ENCODE results near the gene SRXN1. TPM values are rescaled to one million over a fixed set of nuclear protein-coding genes. Genes with fewer than 3 reads are reported as not detected.
A peak's percentile ranks its signal among the peaks of the same experiment; 100 is the strongest.

The SRXN1 gene
- total RNA-seq, 1 donor from 2014 or later: 12.6 TPM

- Mint-ChIP-seq H3K9me3 (no peaks in the 10 kb centered on the region), H3K4me1 (peaks cover 12% of the 10 kb centered on the region), H3K27ac (ENCODE audit: unreplicated experiment) (no peak overlapping the region), H3K36me3 (ENCODE audit: low read depth) (no peaks in the 10 kb centered on the region), H3K27me3 (ENCODE audit: low read depth) (peaks cover 63% of the 10 kb centered on the region), H3K4me3 (no peak overlapping the region)
- no peak for DNase-seq (ENCODE audit: low read depth, low spot score)
- TF ChIP-seq CTCF (conservative IDR thresholded peaks at IDR 0.05): no peak
Measured at GRCh38 chr20:689348-689747, 36.3 kb upstream of the SRXN1 start.

GRCh38 chr20:688809-689212 is 35.8 kb upstream of the SRXN1 start:
- Mint-ChIP-seq H3K4me3 (no peak overlapping the region), H3K36me3 (ENCODE audit: low read depth) (no peaks in the 10 kb centered on the region), H3K9me3 (no peaks in the 10 kb centered on the region), H3K27me3 (ENCODE audit: low read depth) (peaks cover 61% of the 10 kb centered on the region), H3K27ac (ENCODE audit: unreplicated experiment) (no peak overlapping the region), H3K4me1 (peaks cover 12% of the 10 kb centered on the region)
- peak; percentile 29 for TF ChIP-seq CTCF (conservative IDR thresholded peaks at IDR 0.05)
- DNase-seq (ENCODE audit: low read depth, low spot score): no peak

GRCh38 chr20:687468-688203 is 34.6 kb upstream of the SRXN1 start:
- no peak for TF ChIP-seq CTCF (conservative IDR thresholded peaks at IDR 0.05)
- Mint-ChIP-seq H3K36me3 (ENCODE audit: low read depth) (no peaks in the 10 kb centered on the region), H3K27ac (ENCODE audit: unreplicated experiment) (no peak overlapping the region), H3K27me3 (ENCODE audit: low read depth) (peaks cover 61% of the 10 kb centered on the region), H3K9me3 (no peaks in the 10 kb centered on the region), H3K4me3 (no peak overlapping the region), H3K4me1 (peaks cover 12% of the 10 kb centered on the region)
- DNase-seq (ENCODE audit: low read depth, low spot score): no peak

- H3K9me3 Mint-ChIP-seq: no peaks in the 10 kb centered on the region
- H3K4me1 Mint-ChIP-seq: peaks cover 12% of the 10 kb centered on the region
- no peak overlapping the region for H3K4me3 Mint-ChIP-seq
- no peak for DNase-seq (ENCODE audit: low read depth, low spot score)
- H3K36me3 Mint-ChIP-seq (ENCODE audit: low read depth): no peaks in the 10 kb centered on the region
- H3K27ac Mint-ChIP-seq (ENCODE audit: unreplicated experiment): no peak overlapping the region
- no peak for TF ChIP-seq CTCF (conservative IDR thresholded peaks at IDR 0.05)
- peaks cover 53% of the 10 kb centered on the region for H3K27me3 Mint-ChIP-seq (ENCODE audit: low read depth)
Measured at GRCh38 chr20:684676-685319, 31.8 kb upstream of the SRXN1 start.

GRCh38 chr20:682123-682522 is 29.1 kb upstream of the SRXN1 start:
- Mint-ChIP-seq H3K4me1 (no peaks in the 10 kb centered on the region), H3K27ac (ENCODE audit: unreplicated experiment) (no peak overlapping the region), H3K9me3 (no peaks in the 10 kb centered on the region), H3K27me3 (ENCODE audit: low read depth) (peaks cover 53% of the 10 kb centered on the region), H3K4me3 (no peak overlapping the region), H3K36me3 (ENCODE audit: low read depth) (no peaks in the 10 kb centered on the region)
- no peak for TF ChIP-seq CTCF (conservative IDR thresholded peaks at IDR 0.05)
- no peak for DNase-seq (ENCODE audit: low read depth, low spot score)
